GM12878 (cell line): Measurements from ENCODE around the gene RTN4. TPM values are rescaled to one million over a fixed set of nuclear protein-coding genes. Genes with fewer than 3 reads are reported as not detected.

Experiments
- ATAC-seq: fragments of 200-7000 bp; cut with Tn5 transposase; 3 replicates; pipeline ENCODE4 v1.9.1; 2020; ENCODE audit warnings: mild to moderate bottlenecking, moderate library complexity
- BruUV-seq: library from RNA; stranded (reverse); fragments of 400-500 nt; replicated peaks from 2 replicates; lab custom pipeline; 2021; lab: Mats Ljungman, UMichigan
- CTCF ChIA-PET: fragments of 300-600 bp; sonication (Branson Sonifier 250); formaldehyde crosslinking; extraction: SDS; loops from one replicate; lab custom pipeline; 2021; ENCODE audit warnings: inconsistent platforms; lab: Yijun Ruan, JAX
- POLR2A ChIA-PET: fragments of 350-600 bp; formaldehyde crosslinking; extraction: SDS; loops from one replicate; lab custom pipeline; 2021; ENCODE audit warnings: inconsistent platforms; lab: Charles Lee
- RAD21 ChIA-PET: fragments of 300-600 bp; sonication (Branson Sonifier 250); formaldehyde crosslinking; loops from one replicate; lab custom pipeline; 2023; ENCODE audit warnings: antibody characterized with exemption; ENCODE audit not compliant: unreplicated experiment; lab: Charles Lee
- SMC1A ChIA-PET: fragments of 300-600 bp; sonication (Branson Sonifier 250); formaldehyde crosslinking; loops from one replicate; lab custom pipeline; 2023; ENCODE audit not compliant: unreplicated experiment, uncharacterized antibody; lab: Charles Lee
- DNase-seq: peaks from one replicate; pipeline ENCODE4 v3.0.0-alpha.2; 2011; ENCODE audit warnings: low read depth, low spot score
- FAIRE-seq: peaks from 3 replicates; lab custom pipeline; 2011; peaks lifted over from hg19 to GRCh38; lab: Jason Lieb, UNC
- H2AFZ ChIP-seq: 2 replicates; pipeline ENCODE4 v1.6.0; 2011; ENCODE audit warnings: low read depth, low read length, control low read depth; ENCODE audit not compliant: control insufficient read depth
- H3K27ac ChIP-seq: 2 replicates; pipeline ENCODE4 v1.5.1; 2011; ENCODE audit warnings: control low read depth; ENCODE audit not compliant: control insufficient read depth, insufficient read depth
- H3K27me3 ChIP-seq, 2 experiments: replicated peaks in 1 of 2; 2 replicates each; pipeline versions ENCODE4 v1.6.0 to v1.6.1; 2011; ENCODE audit warnings: low read length in 1 of 2; ENCODE audit not compliant: control insufficient read depth in 2 of 2, insufficient read depth in 2 of 2
- H3K36me3 ChIP-seq, 2 experiments: 2 replicates each; pipeline ENCODE4 v1.5.1; 2011; ENCODE audit warnings: low read length in 1 of 2; ENCODE audit not compliant: control insufficient read depth in 2 of 2, insufficient read depth in 2 of 2
- H3K4me1 ChIP-seq: 2 replicates; pipeline ENCODE4 v1.6.1; 2011; ENCODE audit warnings: mild to moderate bottlenecking, low read length, moderate library complexity, mixed read lengths; ENCODE audit not compliant: control insufficient read depth, insufficient read depth
- H3K4me2 ChIP-seq: 2 replicates; pipeline ENCODE4 v1.6.0; 2011; ENCODE audit warnings: control low read depth; ENCODE audit not compliant: control insufficient read depth, insufficient read depth
- H3K4me3 ChIP-seq: fragments of 200-600 bp; sonication (generic); 2 replicates; pipeline ENCODE4 v1.5.1; 2016
- H3K79me2 ChIP-seq: 2 replicates; pipeline ENCODE4 v1.6.0; 2011; ENCODE audit warnings: low read length; ENCODE audit not compliant: control insufficient read depth, insufficient read depth
- H3K9ac ChIP-seq: 2 replicates; pipeline ENCODE4 v1.8.0; 2011; ENCODE audit warnings: low read length, control low read depth, mixed read lengths; ENCODE audit not compliant: control insufficient read depth, insufficient read depth
- H3K9me3 ChIP-seq: replicated peaks from 3 replicates; pipeline ENCODE4 v1.5.1; 2011; ENCODE audit warnings: mild to moderate bottlenecking, low read length; ENCODE audit not compliant: control insufficient read depth, insufficient read depth
- H4K20me1 ChIP-seq: 2 replicates; pipeline ENCODE4 v1.6.0; 2011; ENCODE audit not compliant: control insufficient read depth, insufficient read depth
- ASH2L ChIP-seq: fragments of 300-600, 200-600 bp; sonication (generic); IDR thresholded peaks from 2 replicates; pipeline ENCODE4 v1.6.1; 2017; ENCODE audit warnings: low read depth, mild to moderate bottlenecking, borderline replicate concordance
- ATF3 ChIP-seq: IDR thresholded peaks from 2 replicates; pipeline ENCODE4 v1.6.1; 2011; ENCODE audit warnings: low read depth, mild to moderate bottlenecking, low read length, moderate library complexity, borderline replicate concordance; ENCODE audit errors: extremely low read depth
- BRCA1 ChIP-seq: IDR thresholded peaks from 2 replicates; pipeline ENCODE4 v1.6.1; 2011; ENCODE audit warnings: low read depth, low read length, improper control_type of control experiment
- CREM ChIP-seq: IDR thresholded peaks from 2 replicates; pipeline ENCODE4 v1.6.1; 2014; ENCODE audit warnings: antibody characterized with exemption, low read depth
- DPF2 ChIP-seq: fragments of 450-650 bp; IDR thresholded peaks from 2 replicates; pipeline ENCODE4 v1.6.1; 2017; ENCODE audit warnings: mild to moderate bottlenecking
- E2F8 ChIP-seq: fragments of 450-650 bp; IDR thresholded peaks from 2 replicates; pipeline ENCODE4 v1.6.1; 2018; ENCODE audit warnings: mild to moderate bottlenecking, low read depth, moderate library complexity; ENCODE audit not compliant: partially characterized antibody
- ETV6 ChIP-seq, 2 experiments: fragments of 450-650 bp in 1 of 2; IDR thresholded peaks in 1 of 2; conservative IDR thresholded peaks in 1 of 2; 2 replicates each; pipeline ENCODE4 v1.6.1; 2014; ENCODE audit warnings: antibody characterized with exemption in 1 of 2, borderline replicate concordance in 1 of 2, low read depth in 1 of 2, mild to moderate bottlenecking in 1 of 2, moderate library complexity in 1 of 2
- GABPA ChIP-seq: IDR thresholded peaks from 2 replicates; pipeline ENCODE4 v1.6.1; 2014; ENCODE audit warnings: antibody characterized with exemption, low read depth, mild to moderate bottlenecking, inconsistent platforms
- HCFC1 ChIP-seq: fragments of 150-350 bp; IDR thresholded peaks from 2 replicates; pipeline ENCODE4 v1.6.1; 2014; ENCODE audit warnings: low read length
- IKZF2 ChIP-seq, 2 experiments: fragments of 450-650 bp; IDR thresholded peaks; 2 replicates each; pipeline ENCODE4 v1.6.1; 2017; ENCODE audit warnings: mild to moderate bottlenecking in 2 of 2, moderate library complexity in 2 of 2
- MTA3 ChIP-seq: IDR thresholded peaks from 2 replicates; pipeline ENCODE4 v1.6.1; 2012; ENCODE audit warnings: low read length, inconsistent platforms, borderline replicate concordance
- MXI1 ChIP-seq: fragments of 150-350 bp; IDR thresholded peaks from 2 replicates; pipeline ENCODE4 v1.6.1; 2011; ENCODE audit warnings: low read depth, mild to moderate bottlenecking, inconsistent platforms, low read length, improper control_type of control experiment
- MYB ChIP-seq: fragments of 150-350 bp; IDR thresholded peaks from 2 replicates; pipeline ENCODE4 v1.6.1; 2014; ENCODE audit warnings: mild to moderate bottlenecking, low read depth, low read length, borderline replicate concordance
- NBN ChIP-seq: fragments of 450-650 bp; IDR thresholded peaks from 2 replicates; pipeline ENCODE4 v1.6.1; 2016
- POLR2A ChIP-seq: IDR thresholded peaks from 2 replicates; pipeline ENCODE4 v1.6.1; 2011; ENCODE audit warnings: low read depth, mild to moderate bottlenecking, low read length
- SIX5 ChIP-seq: IDR thresholded peaks from 2 replicates; pipeline ENCODE4 v1.6.1; 2011; ENCODE audit warnings: mild to moderate bottlenecking, low read depth, low read length, moderate library complexity; ENCODE audit not compliant: severe bottlenecking
- SPI1 ChIP-seq: IDR thresholded peaks from 2 replicates; pipeline ENCODE4 v1.6.1; 2011; ENCODE audit warnings: low read depth, mild to moderate bottlenecking, low read length, moderate library complexity, borderline replicate concordance; ENCODE audit not compliant: insufficient read depth
- TBL1XR1 ChIP-seq: IDR thresholded peaks from 2 replicates; pipeline ENCODE4 v1.6.1; 2012; ENCODE audit warnings: low read depth, low read length, improper control_type of control experiment
- ZBED1 ChIP-seq: IDR thresholded peaks from 2 replicates; pipeline ENCODE4 v1.6.1; 2016; ENCODE audit warnings: borderline replicate concordance
- ZNF24 ChIP-seq: fragments of 450-650 bp; IDR thresholded peaks from 2 replicates; pipeline ENCODE4 v1.6.1; 2017; ENCODE audit warnings: antibody characterized with exemption, mild to moderate bottlenecking
- WGBS: methylation state at CpG from one replicate; pipeline ENCODE4 v1.1.6; 2016; ENCODE audit warnings: low lambda C conversion rate; ENCODE audit not compliant: insufficient replicate concordance, insufficient coverage; ENCODE audit errors: missing lambda C conversion rate; 5-methylcytosine and 5-hydroxymethylcytosine counted together
- in situ Hi-C: fragments of 300-500 bp; cut with MboI; formaldehyde crosslinking; loops from 9 replicates; pipeline ENCODE4 v1.14.3; 2018; ENCODE audit warnings: mixed read lengths
- intact Hi-C: fragments of 100-400 bp; cut with micrococcal nuclease; formaldehyde crosslinking; loops from one replicate; pipeline ENCODE4 v1.14.2; 2022; ENCODE audit not compliant: unreplicated experiment
- polyA plus RNA-seq, 11 experiments: library from polyadenylated mRNA; depleted of rRNA in 4 of 11; unstranded in 6 of 11; stranded (reverse) in 5 of 11; fragments of >200 nt; fragmentation: Nextera tagmentation in 4 of 11; fragmentation: Illumina TruSeq in 1 of 11; extraction: Ambion mirVana in 4 of 11; extraction: Trizol in 1 of 11; gene quantifications; 1 replicate in 1 of 11; 2 replicates in 10 of 11; pipeline versions ENCODE4 v1.2.1 to v1.2.3, GENCODE V29; 2011 to 2016; ENCODE audit warnings: inconsistent platforms in 2 of 11, missing spikeins in 2 of 11, low read depth in 1 of 11
- total RNA-seq, 4 experiments: library from RNA; depleted of rRNA in 3 of 4; stranded (reverse); fragments of >200 nt in 3 of 4; fragmentation: Illumina TruSeq in 1 of 4; extraction: Trizol in 1 of 4; gene quantifications; 2 replicates each; pipeline versions ENCODE4 v1.2.1 to v1.2.3, GENCODE V29; 2013 to 2021
- TF ChIP-seq, protein P1 (sequence below): fragments of 450-650 bp; conservative IDR thresholded peaks from 2 replicates; pipeline ENCODE4 v1.6.1; 2017; ENCODE audit warnings: mild to moderate bottlenecking, moderate library complexity

RTN4 gene
- total and polyA plus RNA-seq, 10 of the 15 experiments (the other 5 are each of a cell fraction or from before 2014, with no cell fraction given) = 56.0 to 133 (median 83.3) TPM

- TF ChIP-seq E2F8 (no peak), IKZF2 (IDR thresholded peaks at IDR 0.05) (no peak), ASH2L (no peak), NBN (no peak), ZBED1 (no peak)
Observed at GRCh38 chr2:55097082-55097460, 46.8 kb upstream of the RTN4 start (continued).

- TF ChIP-seq BRCA1 (no peak), ZNF24 (no peak), ASH2L (no peak), MXI1 (no peak), MYB (no peak), POLR2A (no peak), SIX5 (no peak), TBL1XR1 (no peak), ETV6 (conservative IDR thresholded peaks at IDR 0.05 in 1 of 2, IDR thresholded peaks at IDR 0.05 in 1 of 2; ENCODE audit: borderline replicate concordance in 1 of 2, low read depth in 1 of 2) (no peak), CREM (no peak), MTA3 (no peak), HCFC1 (no peak), GABPA (no peak), DPF2 (no peak), ATF3 (no peak), NBN (no peak), SPI1 (no peak)
- TF ChIP-seq, protein P1, sequence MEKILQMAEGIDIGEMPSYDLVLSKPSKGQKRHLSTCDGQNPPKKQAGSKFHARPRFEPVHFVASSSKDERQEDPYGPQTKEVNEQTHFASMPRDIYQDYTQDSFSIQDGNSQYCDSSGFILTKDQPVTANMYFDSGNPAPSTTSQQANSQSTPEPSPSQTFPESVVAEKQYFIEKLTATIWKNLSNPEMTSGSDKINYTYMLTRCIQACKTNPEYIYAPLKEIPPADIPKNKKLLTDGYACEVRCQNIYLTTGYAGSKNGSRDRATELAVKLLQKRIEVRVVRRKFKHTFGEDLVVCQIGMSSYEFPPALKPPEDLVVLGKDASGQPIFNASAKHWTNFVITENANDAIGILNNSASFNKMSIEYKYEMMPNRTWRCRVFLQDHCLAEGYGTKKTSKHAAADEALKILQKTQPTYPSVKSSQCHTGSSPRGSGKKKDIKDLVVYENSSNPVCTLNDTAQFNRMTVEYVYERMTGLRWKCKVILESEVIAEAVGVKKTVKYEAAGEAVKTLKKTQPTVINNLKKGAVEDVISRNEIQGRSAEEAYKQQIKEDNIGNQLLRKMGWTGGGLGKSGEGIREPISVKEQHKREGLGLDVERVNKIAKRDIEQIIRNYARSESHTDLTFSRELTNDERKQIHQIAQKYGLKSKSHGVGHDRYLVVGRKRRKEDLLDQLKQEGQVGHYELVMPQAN = no peak
- Histone ChIP-seq H3K4me3 (no peak overlapping the region), H3K36me3 (no peaks in the 10 kb centered on the region), H3K27ac (no peak overlapping the region), H3K4me2 (no peak overlapping the region), H3K79me2 (no peaks in the 10 kb centered on the region), H3K4me1 (no peaks in the 10 kb centered on the region), H3K27me3 (no peaks in the 10 kb centered on the region), H2AFZ (no peak overlapping the region), H3K9ac (no peak overlapping the region), H3K9me3 (no peaks in the 10 kb centered on the region), H4K20me1 (no peaks in the 10 kb centered on the region)
- FAIRE-seq = no peak
- no peak for DNase-seq
- ChIA-PET SMC1A (interaction anchor here (1.0 kb wide), 1 partner anchor 9 kb away, joined by 3 read pairs; no protein-coding TSS in a partner anchor), POLR2A (interaction anchor here (0.6 kb wide), 1 partner anchor 128 kb away, joined by 3 read pairs; no protein-coding TSS in a partner anchor), RAD21 (no interaction called here), CTCF (interaction anchor here (0.7 kb wide), 1 partner anchor 145 kb away, joined by 3 read pairs; no protein-coding TSS in a partner anchor)
- in situ Hi-C loops (no loop called here), intact Hi-C loops (no loop called here)
- 49% methylated on average over 3 of the region's 3 CpGs for WGBS
- no peak for ATAC-seq
- no TSS peak for BruUV-seq
Observed at GRCh38 chr2:55096586-55096985, 46.3 kb upstream of the RTN4 start.
